Heart left ventricle (tissue), 13 donors: ENCODE results near the gene PKD2L1.

Source experiments
- CTCF ChIP-seq, 12 donors: fragments of 200-600 bp; sonication (generic) in 4 of 12; IDR thresholded peaks; one replicate each; pipeline versions ENCODE4 v1.5.0 to v1.8.0; 2018 to 2022; ENCODE audit warnings: antibody characterized with exemption in 12 of 12, mild to moderate bottlenecking in 5 of 12
- POLR2A ChIP-seq, 2 donors: fragments of 450-650 bp; IDR thresholded peaks; one replicate each; pipeline ENCODE4 v1.6.1; 2017; ENCODE audit warnings: antibody characterized with exemption in 2 of 2, mild to moderate bottlenecking in 2 of 2, moderate library complexity in 2 of 2
- donor health status: ischemic (EF 13 %, LVEDD 7.1; RV severe dilation, severe dysfunction).
- donor health status: DM: no; HTN: yes; CAD: no.
- donor health status: DM: no; HTN: no; CAD: no.
- donor health status: ischemic (EF 25% LVEDD 6.9; RV normal size, moderate dysfunction).
- donor health status: ischemic (EF 25% LVEDD 5.7; RV mildly dilated, moderate dysfunction).
- donor health status: ischemic (EF 35%, LVEDD 5.7; RV mildly dilated, moderate dysfunction).
- donor health status: nonischemic (EF 11% LVEDD 7.7; RV severe dilation, severe dysfunction).
- donor health status: DM: yes; HTN: yes; CAD: no.
- donor health status: PGD.
- donor health status: ischemic (EF 29% LVEDD 5.4; RV normal size, mild dysfunction).
- donor health status: nonischemic (EF 23%, LVEDD 6.1; RV moderate dilation, normal function).

GRCh38 chr10:100359030-100359432 is 29.0 kb upstream of the PKD2L1 start:
- TF ChIP-seq POLR2A (IDR thresholded peaks at IDR 0.05): no peak
- TF ChIP-seq CTCF (IDR thresholded peaks at IDR 0.05): no peak
